ENCODE results near the gene DCAF4L1.

DNA sequence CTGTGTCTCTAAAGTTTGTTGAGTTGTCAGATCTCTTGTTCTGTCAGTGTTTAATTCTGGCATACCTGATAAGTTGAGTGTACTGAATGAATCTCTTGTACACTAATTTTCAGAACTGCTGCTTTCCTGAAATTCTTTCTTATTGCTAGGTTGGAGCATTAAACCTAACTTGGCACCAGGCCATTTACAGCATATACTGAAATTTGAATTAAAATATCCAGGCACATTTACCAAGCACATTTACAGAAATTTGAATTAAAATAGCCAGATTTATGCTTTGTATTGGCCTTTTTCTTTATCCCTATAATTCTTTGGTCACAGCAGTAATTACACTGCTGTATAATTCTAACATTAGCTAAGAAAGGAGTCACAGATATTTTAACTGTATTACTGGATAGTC, 37.5 kb upstream of the DCAF4L1 start:
- TF ChIP-seq, protein P1, sequence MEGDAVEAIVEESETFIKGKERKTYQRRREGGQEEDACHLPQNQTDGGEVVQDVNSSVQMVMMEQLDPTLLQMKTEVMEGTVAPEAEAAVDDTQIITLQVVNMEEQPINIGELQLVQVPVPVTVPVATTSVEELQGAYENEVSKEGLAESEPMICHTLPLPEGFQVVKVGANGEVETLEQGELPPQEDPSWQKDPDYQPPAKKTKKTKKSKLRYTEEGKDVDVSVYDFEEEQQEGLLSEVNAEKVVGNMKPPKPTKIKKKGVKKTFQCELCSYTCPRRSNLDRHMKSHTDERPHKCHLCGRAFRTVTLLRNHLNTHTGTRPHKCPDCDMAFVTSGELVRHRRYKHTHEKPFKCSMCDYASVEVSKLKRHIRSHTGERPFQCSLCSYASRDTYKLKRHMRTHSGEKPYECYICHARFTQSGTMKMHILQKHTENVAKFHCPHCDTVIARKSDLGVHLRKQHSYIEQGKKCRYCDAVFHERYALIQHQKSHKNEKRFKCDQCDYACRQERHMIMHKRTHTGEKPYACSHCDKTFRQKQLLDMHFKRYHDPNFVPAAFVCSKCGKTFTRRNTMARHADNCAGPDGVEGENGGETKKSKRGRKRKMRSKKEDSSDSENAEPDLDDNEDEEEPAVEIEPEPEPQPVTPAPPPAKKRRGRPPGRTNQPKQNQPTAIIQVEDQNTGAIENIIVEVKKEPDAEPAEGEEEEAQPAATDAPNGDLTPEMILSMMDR (IDR thresholded peaks at IDR 0.05): no peak
- TF ChIP-seq POLR2A (IDR thresholded peaks at IDR 0.05) (no peak), POLR2AphosphoS5 (IDR thresholded peaks at IDR 0.05) (no peak), EP300 (IDR thresholded peaks at IDR 0.05) (no peak)
